Measurements from ENCODE around the gene TGFBR3L.

DNA sequence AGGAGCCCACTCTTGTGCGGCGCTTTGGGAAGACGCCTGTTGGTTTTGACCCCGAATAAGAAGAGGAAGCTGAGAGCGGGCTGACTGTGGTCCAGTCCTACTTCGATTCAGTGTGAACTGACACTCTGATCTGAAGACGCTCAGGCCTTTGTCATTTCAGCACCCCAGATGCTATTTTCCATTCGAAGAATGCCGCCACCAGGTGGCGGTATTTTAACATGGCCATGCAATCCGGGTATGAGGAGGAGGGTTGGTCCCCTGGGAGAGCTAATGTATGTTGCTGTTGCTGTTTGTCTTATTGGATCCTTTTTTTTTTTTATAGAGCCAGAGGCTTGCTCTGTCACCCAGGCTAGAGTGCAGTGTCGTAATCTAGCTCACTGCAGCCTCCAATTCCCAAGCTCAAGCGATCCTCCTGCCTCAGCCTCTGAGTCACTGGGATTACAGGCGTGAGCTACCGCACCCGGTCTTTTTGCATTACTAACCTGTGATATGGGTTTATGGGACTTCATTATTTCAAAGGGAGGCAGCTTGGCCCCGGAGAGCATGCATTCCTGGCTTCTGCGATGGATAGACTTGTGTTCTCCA, 29.6 kb downstream of the TGFBR3L start:
- TF ChIP-seq POLR2A (IDR thresholded peaks at IDR 0.05; ENCODE audit: low read depth, low read length), result no peak
- TF ChIP-seq POLR2AphosphoS5 (IDR thresholded peaks at IDR 0.05; ENCODE audit: low read depth, low read length), result no peak
